DMS 273 (cell line): ENCODE measurements around the gene UGT1A1.
"Not testable (repeated sequence)": the region's sequence is repeated elsewhere in the genome, so short reads cannot be mapped to it uniquely, and the experiment has no call there.

Experiments
- DNase-seq: peaks from one replicate; lab custom pipeline; 2025; ENCODE audit not compliant: unreplicated experiment; lab: John Stamatoyannopoulos, UW

The UGT1A1 gene

GRCh38 chr2:233760043-233760442 lies at the start of gene UGT1A1:
Gene UGT1A1, plus strand, starts transcription at chr2:233760270. Its CDS starts 18 bp downstream, at chr2:233760288.
- DNase-seq = no peak

GRCh38 chr2:233711312-233712008 lies 48.6 kb upstream of the UGT1A1 start:
- peak; percentile 87 for DNase-seq

- DNase-seq = no peak
These were observed 47.3 kb upstream of the UGT1A1 start, which contains the start of gene UGT1A5 for GRCh38 chr2:233712611-233713261. Gene UGT1A5, plus strand, starts transcription at chr2:233712907. Its CDS starts 85 bp downstream, at chr2:233712992.

DNA sequence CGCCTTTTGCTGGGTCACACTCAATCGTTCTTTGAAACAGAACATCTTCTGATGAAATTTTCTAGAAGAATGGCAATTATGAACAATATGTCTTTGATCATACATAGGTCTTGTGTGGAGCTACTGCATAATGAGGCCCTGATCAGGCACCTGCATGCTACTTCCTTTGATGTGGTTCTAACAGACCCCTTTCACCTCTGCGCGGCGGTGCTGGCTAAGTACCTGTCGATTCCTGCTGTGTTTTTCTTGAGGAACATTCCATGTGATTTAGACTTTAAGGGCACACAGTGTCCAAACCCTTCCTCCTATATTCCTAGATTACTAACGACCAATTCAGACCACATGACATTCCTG lies 46.8 kb upstream of the UGT1A1 start:
- DNase-seq = no peak

DNA sequence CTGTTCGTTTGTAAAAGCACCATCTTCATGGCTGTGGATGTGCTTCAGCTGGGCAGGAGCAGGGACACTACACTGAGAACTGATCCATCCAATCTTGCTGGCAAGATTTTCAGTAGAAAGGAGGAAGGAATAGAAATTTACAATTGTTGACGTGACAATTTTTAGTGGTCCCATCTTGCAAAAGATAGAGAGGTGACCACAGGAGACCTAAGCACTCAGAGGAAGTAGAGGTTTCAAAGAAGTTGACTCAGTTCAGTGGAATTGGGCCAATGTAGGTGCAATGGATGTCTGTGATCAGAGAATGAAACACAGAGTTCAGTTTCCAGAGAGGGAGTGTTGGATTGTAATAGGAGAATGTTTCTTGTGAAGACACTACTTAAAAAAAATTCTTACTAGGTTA lies 45.9 kb upstream of the UGT1A1 start:
- no peak for DNase-seq

GRCh38 chr2:233718552-233718951 lies 41.5 kb upstream of the UGT1A1 start, which contains the start of gene UGT1A4:
Gene UGT1A4, plus strand, starts transcription at chr2:233718736. Its CDS starts 85 bp downstream, at chr2:233718821.
- DNase-seq = no peak

GRCh38 chr2:233728723-233729301 lies 31.3 kb upstream of the UGT1A1 start, which contains the start of gene UGT1A3:
Gene UGT1A3, plus strand, starts transcription at chr2:233729042. Its CDS starts 85 bp downstream, at chr2:233729127.
- no peak for DNase-seq

DNA sequence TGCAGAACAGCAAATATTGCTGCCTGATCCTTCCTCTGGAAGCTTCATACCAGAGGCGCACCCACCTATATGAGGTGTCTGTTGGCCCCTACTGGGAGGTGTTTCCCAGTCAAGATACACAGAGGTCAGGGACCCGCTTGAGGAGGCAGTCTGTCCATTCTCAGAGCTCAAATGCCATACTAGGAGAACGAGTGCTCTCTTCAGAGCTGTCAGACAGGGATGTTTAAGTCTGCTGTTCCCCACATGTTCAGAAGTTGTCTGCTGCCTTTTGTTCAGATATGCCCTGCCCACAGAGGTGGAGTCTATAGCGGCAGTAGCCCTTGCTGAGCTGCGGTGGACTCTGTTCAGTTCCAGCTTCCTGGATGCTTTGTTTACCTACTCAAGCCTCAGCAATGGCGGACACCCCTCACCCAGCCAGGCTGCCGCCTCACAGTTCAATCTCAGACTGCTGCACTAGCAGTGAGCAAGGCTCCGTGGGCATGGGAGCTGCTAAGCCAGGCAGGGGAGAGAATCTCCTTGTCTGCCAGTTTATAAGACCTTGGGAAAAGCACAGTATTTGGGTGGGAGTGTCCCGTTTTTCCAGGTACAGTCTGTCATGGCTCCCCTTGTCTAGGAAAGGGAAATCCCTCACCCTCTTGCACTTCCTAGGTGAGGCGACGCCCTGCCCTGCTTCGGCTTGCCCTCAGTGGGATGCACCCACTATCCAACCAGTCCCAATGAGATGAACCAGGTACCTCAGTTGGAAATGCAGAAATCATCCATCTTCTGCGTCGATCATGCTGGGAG lies 23.0 kb upstream of the UGT1A1 start:
- not testable (repeated sequence) for DNase-seq

DNA sequence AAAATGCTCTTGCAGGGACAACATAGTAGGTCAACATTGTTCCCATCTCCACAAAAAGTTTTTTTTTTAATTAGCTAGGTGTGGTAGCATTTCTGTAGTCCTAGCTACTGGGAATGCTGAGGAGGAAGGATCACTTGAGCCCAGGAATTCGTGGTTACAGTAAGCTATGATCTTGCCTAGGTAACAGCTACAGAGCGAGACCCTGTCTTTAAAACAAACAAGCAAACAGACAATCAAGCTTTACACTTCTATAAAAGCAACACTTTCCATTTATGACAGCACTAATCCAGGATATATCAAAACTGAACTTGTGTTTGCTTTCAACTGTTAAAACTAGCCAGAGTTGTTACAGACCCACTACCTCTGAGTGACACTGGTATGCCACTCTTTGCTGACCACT lies 19.2 kb upstream of the UGT1A1 start:
- no peak for DNase-seq

GRCh38 chr2:233743464-233744259 lies 16.4 kb upstream of the UGT1A1 start:
- no peak for DNase-seq

DNA sequence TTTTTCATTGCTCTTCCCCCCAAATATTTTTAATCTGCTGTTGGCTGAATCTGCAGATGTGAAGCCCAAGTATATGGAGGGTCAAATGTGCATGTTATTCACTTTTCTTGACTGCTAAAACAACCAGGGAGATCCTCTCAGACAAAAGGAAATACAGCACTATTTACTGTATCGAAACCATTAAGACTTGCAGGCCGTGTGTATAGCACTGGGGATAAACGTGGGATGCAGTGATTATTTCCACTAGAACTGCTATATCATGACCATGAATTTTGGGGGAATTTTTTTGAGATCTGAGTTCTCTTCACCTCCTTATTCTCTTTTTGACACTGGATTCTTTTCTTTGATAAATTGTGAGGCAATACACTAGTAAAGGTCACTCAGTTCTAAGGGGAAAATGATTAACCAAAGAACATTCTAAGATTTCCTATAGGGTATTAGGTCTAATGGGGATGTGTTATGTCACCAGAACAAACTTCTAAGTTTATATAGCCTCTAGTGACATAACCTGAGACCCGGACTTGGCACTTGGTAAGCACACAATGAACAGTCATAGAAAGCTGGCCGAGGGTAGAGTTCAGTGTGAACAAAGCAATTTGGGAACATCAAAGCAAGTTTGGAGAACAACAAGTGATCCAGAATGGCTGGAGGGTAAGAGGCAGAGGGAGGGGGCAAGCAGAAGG lies 14.9 kb upstream of the UGT1A1 start:
- DNase-seq = no peak

- DNase-seq = not testable (repeated sequence)
These were observed 14.2 kb upstream of the UGT1A1 start for GRCh38 chr2:233745838-233746237.

GRCh38 chr2:233746475-233747282 lies 13.4 kb upstream of the UGT1A1 start:
- DNase-seq = no peak

DNA sequence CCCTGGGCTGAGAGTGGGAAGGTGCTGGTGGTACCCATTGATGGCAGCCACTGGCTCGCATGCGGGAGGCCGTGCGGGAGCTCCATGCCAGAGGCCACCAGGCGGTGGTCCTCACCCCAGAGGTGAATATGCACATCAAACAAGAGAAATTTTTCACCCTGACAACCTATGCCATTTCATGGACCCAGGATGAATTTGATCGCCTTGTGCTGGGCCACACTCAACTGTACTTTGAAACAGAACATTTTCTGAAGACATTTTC lies 12.9 kb upstream of the UGT1A1 start:
- no peak for DNase-seq

GRCh38 chr2:233750689-233751088 lies 9.4 kb upstream of the UGT1A1 start:
- not testable (repeated sequence) for DNase-seq

DNA sequence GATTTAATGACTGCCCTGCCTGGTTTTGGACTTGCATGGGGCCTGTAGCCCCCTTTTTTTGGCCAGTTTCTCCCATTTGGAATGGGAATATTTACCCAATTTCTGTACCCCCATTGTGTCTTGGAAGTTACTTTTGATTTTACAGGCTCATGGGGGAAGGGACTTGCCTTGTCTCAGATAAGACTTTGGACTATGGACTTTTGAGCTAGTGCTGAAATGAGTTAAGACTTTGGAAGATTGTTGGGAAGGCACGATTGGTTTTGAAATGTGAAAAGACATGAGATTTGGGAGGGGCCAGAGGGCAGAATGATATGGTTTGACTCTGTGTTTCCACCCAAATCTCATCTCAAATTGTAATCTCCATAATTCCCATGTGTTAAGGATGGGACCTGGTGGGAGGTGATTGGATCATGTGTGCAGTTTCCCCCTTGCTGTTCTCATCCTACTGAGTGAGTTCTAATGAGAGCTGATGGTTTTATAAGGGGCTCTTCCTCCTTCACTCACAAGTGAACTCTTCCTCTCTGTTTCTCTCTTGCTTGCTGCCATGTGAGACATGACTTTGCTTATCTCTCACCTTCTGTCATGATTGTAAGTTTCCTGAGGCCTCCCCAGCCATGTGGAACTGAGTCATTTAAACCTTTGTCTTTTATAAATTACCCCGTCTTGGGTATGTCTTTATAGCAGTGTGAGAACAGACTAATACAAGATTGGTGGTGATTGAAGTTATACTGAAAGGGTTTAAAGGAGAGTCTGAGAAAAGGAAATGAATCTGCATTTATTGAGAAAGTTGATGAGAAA lies 8.7 kb upstream of the UGT1A1 start:
- not testable (repeated sequence) for DNase-seq

DNA sequence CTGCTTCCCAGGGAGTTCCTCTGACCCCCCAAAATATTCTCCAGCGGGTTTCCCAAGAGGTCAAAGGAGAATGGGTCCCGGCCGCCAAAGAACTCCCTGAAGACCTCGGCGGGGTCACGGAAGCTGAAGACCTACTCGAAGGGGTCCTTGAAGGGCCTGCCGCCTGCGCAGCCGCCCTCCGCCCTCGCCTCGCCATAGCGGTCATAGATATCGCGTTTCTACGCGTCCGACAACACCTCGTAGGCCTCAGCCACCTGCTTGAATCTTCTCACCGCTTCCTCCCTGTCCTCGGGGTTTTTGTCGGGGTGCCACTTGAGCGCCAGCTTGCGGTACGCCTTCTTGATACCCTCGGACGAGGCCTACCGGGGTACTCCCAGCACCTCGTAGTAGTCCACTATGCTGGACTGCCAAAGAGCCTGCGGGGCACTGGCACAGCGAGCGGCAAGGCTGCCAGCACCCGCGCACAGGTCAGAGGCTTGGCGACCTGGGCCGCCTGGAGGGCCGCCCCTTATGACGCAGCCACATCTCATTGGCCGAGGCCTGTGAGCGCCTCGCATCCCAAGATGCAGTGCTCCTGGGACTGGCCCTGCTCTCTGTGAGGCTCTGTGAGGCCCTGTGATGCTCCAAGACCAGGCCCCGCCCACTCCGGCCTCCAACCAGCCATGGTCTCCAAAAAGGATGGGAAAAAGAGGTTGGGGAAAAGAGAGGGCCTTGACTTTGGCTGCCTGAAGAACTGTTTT lies 5.0 kb upstream of the UGT1A1 start:
- DNase-seq = no peak
